Breast epithelium (tissue), 4 donors: ENCODE data around the gene GLYR1. TPM values are rescaled to one million over a fixed set of nuclear protein-coding genes. Genes with fewer than 3 reads are reported as not detected.

Source experiments
- DNase-seq, 2 donors: peaks; one replicate each; pipeline ENCODE4 v3.0.0-alpha.2; 2019; ENCODE audit warnings: low spot score in 2 of 2
- H3K27ac ChIP-seq, 2 donors: fragments of 200-600 bp; sonication (generic) in 1 of 2; one replicate each; pipeline ENCODE4 v1.5.1; 2016 to 2019; ENCODE audit warnings: mild to moderate bottlenecking in 1 of 2
- H3K27me3 ChIP-seq, 2 donors: fragments of 200-600 bp; sonication (generic) in 1 of 2; one replicate each; pipeline versions ENCODE4 v1.5.1 to v1.6.0; 2017 to 2019; ENCODE audit warnings: control low read depth in 1 of 2, mild to moderate bottlenecking in 1 of 2
- H3K36me3 ChIP-seq: fragments of 200-600 bp; one replicate; pipeline ENCODE4 v1.5.1; 2019
- H3K4me1 ChIP-seq, 2 donors: fragments of 200-600 bp; sonication (generic); one replicate each; pipeline ENCODE4 v1.5.1; 2016 to 2019; ENCODE audit warnings: control low read depth in 1 of 2
- H3K4me3 ChIP-seq, 3 donors: fragments of 200-600 bp; sonication (generic); 1 replicate in 2 of 3; 2 replicates in 1 of 3; pipeline ENCODE4 v1.5.1; 2016 to 2019; ENCODE audit warnings: mild to moderate bottlenecking in 3 of 3, moderate library complexity in 2 of 3
- H3K9me3 ChIP-seq, 2 donors: fragments of 200-600 bp; sonication (generic) in 1 of 2; one replicate each; pipeline ENCODE4 v1.5.1; 2016 to 2019; ENCODE audit warnings: control low read depth in 1 of 2
- POLR2A ChIP-seq: fragments of 450-650 bp; IDR thresholded peaks from one replicate; pipeline ENCODE4 v1.6.1; 2016; ENCODE audit warnings: antibody characterized with exemption, mild to moderate bottlenecking, moderate library complexity
- POLR2AphosphoS5 ChIP-seq, 3 donors: sonication (generic); formaldehyde crosslinking; IDR thresholded peaks; one replicate each; pipeline ENCODE4 v1.6.1; 2017; ENCODE audit warnings: antibody characterized with exemption in 3 of 3
- intact Hi-C: fragments of 100-400 bp; cut with DNase I; formaldehyde crosslinking; loops from one replicate; pipeline ENCODE4 v1.15.1; 2023; ENCODE audit warnings: low total_unique reads
- total RNA-seq, 3 donors: library from RNA; depleted of rRNA; stranded (reverse); fragments of >200 nt; gene quantifications; one replicate each; pipeline ENCODE4 v1.1.0, GENCODE V29; 2016
- TF ChIP-seq, protein P1 (sequence below), 3 donors: fragments of 450-650 bp; IDR thresholded peaks; one replicate each; pipeline ENCODE4 v1.5.1; 2016 to 2017; ENCODE audit warnings: antibody characterized with exemption in 3 of 3, mild to moderate bottlenecking in 3 of 3, moderate library complexity in 3 of 3

The GLYR1 gene
- total RNA-seq, 3 donors from 2014 or later: 57.2 to 79.0 (median 58.1) TPM

GRCh38 chr16:4869147-4869805, 22.2 kb upstream of the GLYR1 start:
- DNase-seq: no peak
- H3K9me3 ChIP-seq: no peaks in the 10 kb centered on the region
- H3K27ac ChIP-seq: peak overlapping the region in 1 of 2 donors; percentile 6
- no peaks in the 10 kb centered on the region for H3K27me3 ChIP-seq
- intact Hi-C loops: no loop called here
- no peaks in the 10 kb centered on the region for H3K36me3 ChIP-seq
- H3K4me3 ChIP-seq: no peak overlapping the region
- peaks cover 0 to 10% of the 10 kb centered on the region in 2 donors for H3K4me1 ChIP-seq
- no peak for TF ChIP-seq POLR2AphosphoS5 (IDR thresholded peaks at IDR 0.05)
- TF ChIP-seq, protein P1, sequence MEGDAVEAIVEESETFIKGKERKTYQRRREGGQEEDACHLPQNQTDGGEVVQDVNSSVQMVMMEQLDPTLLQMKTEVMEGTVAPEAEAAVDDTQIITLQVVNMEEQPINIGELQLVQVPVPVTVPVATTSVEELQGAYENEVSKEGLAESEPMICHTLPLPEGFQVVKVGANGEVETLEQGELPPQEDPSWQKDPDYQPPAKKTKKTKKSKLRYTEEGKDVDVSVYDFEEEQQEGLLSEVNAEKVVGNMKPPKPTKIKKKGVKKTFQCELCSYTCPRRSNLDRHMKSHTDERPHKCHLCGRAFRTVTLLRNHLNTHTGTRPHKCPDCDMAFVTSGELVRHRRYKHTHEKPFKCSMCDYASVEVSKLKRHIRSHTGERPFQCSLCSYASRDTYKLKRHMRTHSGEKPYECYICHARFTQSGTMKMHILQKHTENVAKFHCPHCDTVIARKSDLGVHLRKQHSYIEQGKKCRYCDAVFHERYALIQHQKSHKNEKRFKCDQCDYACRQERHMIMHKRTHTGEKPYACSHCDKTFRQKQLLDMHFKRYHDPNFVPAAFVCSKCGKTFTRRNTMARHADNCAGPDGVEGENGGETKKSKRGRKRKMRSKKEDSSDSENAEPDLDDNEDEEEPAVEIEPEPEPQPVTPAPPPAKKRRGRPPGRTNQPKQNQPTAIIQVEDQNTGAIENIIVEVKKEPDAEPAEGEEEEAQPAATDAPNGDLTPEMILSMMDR (IDR thresholded peaks at IDR 0.05): no peak
- TF ChIP-seq POLR2A: no peak

DNA sequence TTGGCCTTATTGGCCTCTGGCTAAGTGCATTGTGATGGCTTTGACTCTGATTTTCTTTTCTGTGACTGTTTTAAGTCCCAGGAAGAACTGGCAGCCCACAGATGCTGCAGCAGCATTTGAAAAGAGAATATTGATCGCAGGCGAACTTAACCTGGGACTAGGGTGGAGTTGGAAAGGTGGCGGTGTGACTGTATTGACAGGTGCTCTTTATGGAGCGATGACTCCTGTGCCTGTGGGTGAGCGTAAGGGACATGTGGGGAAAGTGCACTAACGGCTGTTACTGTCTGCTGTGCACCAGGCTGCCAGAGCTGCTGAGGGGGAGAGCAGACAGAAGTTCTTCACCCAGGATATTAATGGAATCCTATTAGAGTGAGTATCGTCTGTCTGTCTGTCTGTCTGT, 21.4 kb upstream of the GLYR1 start:
- Histone ChIP-seq H3K36me3 (no peaks in the 10 kb centered on the region), H3K27me3 (no peaks in the 10 kb centered on the region), H3K9me3 (no peaks in the 10 kb centered on the region), H3K27ac (no peak overlapping the region), H3K4me3 (no peak overlapping the region), H3K4me1 (peaks cover 0 to 10% of the 10 kb centered on the region in 2 donors)
- intact Hi-C loops: no loop called here
- no peak for DNase-seq
- no peak for TF ChIP-seq POLR2AphosphoS5 (IDR thresholded peaks at IDR 0.05)
- no peak for TF ChIP-seq POLR2A
- TF ChIP-seq, protein P1 (IDR thresholded peaks at IDR 0.05): no peak

GRCh38 chr16:4868026-4868425, 20.9 kb upstream of the GLYR1 start:
- DNase-seq: no peak
- Histone ChIP-seq H3K27me3 (no peaks in the 10 kb centered on the region), H3K4me3 (no peak overlapping the region), H3K36me3 (no peaks in the 10 kb centered on the region), H3K4me1 (peaks cover 0 to 10% of the 10 kb centered on the region in 2 donors), H3K27ac (no peak overlapping the region), H3K9me3 (no peaks in the 10 kb centered on the region)
- no peak for TF ChIP-seq POLR2AphosphoS5 (IDR thresholded peaks at IDR 0.05)
- TF ChIP-seq, protein P1 (IDR thresholded peaks at IDR 0.05): no peak
- no peak for TF ChIP-seq POLR2A
- intact Hi-C loops: no loop called here

DNA sequence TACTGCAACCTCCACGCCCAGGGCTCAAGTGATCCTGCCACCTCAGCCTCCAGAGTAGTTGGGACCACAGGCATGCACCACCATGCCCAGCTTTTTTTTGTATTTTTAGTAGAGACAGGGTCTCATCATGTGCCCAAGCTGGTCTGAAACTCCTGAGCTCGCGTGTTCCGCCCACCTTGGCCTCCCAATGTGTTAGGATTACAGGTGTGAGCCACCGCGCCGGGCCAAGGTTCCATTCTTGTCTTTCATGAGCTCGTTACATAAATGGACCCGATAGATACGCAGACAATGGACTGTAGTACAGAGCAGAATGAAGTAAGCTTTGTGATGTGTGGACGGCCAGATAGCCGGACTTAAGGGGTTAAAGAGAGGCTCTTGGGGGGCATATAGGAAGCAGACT, 19.5 kb upstream of the GLYR1 start:
- no peaks in the 10 kb centered on the region for H3K36me3 ChIP-seq
- DNase-seq: no peak
- peaks cover 0 to 10% of the 10 kb centered on the region in 2 donors for H3K4me1 ChIP-seq
- H3K27me3 ChIP-seq: no peaks in the 10 kb centered on the region
- H3K9me3 ChIP-seq: no peaks in the 10 kb centered on the region
- H3K4me3 ChIP-seq: no peak overlapping the region
- intact Hi-C loops: no loop called here
- TF ChIP-seq, protein P1 (IDR thresholded peaks at IDR 0.05): no peak
- TF ChIP-seq POLR2AphosphoS5 (IDR thresholded peaks at IDR 0.05): no peak
- no peak for TF ChIP-seq POLR2A
- H3K27ac ChIP-seq: no peak overlapping the region

DNA sequence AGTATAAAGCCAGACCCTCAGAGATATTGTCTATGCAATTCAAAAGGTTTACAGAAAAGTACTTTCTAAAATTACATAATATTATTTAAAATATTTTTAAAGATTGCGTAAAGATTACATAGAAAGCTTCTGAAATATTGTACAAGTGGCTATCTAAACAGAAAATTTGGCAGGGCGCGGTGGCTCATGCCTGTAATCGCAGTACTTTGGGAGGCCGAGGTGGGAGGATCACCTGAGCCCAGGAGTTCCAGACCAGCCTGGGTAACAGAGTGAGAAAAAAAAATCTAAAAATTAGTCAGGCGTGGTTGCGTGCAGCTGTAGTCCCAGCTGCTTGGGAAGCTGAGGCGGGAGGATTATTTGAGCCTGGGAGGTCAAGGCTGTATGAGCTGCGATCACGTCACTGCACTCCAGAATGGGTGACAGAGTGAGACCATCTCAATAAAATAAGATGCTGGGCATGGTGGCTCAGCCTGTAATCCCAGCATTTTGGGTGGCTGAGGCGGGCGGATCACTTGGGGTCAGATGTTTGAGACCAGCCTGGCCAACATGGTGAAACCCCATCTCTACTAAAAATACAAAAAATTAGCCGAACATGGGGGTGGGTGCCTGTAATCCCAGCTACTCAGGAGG, 18.3 kb upstream of the GLYR1 start:
- TF ChIP-seq, protein P1 (IDR thresholded peaks at IDR 0.05): no peak
- TF ChIP-seq POLR2A (no peak), POLR2AphosphoS5 (IDR thresholded peaks at IDR 0.05) (no peak)
- Histone ChIP-seq H3K27me3 (no peaks in the 10 kb centered on the region), H3K27ac (no peak overlapping the region)

More for the DNA sequence above, 18.3 kb upstream of the GLYR1 start:
- no peak for DNase-seq
- Histone ChIP-seq H3K36me3 (no peaks in the 10 kb centered on the region), H3K9me3 (no peaks in the 10 kb centered on the region), H3K4me1 (peaks cover 0 to 10% of the 10 kb centered on the region in 2 donors), H3K4me3 (no peak overlapping the region)
- intact Hi-C loops: no loop called here
